Activated CD8-positive, alpha-beta T cell treated with anti-CD3 and anti-CD28 coated beads for 36 hours (primary cell): ENCODE measurements around the gene NT5C3B. TPM values are rescaled to one million over a fixed set of nuclear protein-coding genes. Genes with fewer than 3 reads are reported as not detected.

ENCODE experiments used
- ATAC-seq: fragments of 200-7000 bp; cut with Tn5 transposase; one replicate; pipeline ENCODE4 v1.10.0; 2021; ENCODE audit warnings: mild to moderate bottlenecking, moderate library complexity
- CTCF ChIA-PET: fragments of 350-600 bp; sonication (Branson Sonifier 250); formaldehyde crosslinking; loops from one replicate; lab custom pipeline; 2021; ENCODE audit warnings: antibody characterized with exemption; lab: Charles Lee
- POLR2A ChIA-PET: fragments of 350-600 bp; sonication (Branson Sonifier 250); formaldehyde crosslinking; loops from one replicate; lab custom pipeline; 2021; ENCODE audit warnings: antibody characterized with exemption; lab: Charles Lee
- DNase-seq: peaks from one replicate; pipeline ENCODE4 v3.0.0-alpha.2; 2020
- H3K27ac Mint-ChIP-seq: one replicate; pipeline ENCODE4 v1.8.0; 2021; ENCODE audit warnings: mild to moderate bottlenecking, mixed read lengths
- H3K27me3 Mint-ChIP-seq: one replicate; pipeline ENCODE4 v1.8.0; 2021; ENCODE audit warnings: mixed read lengths
- H3K36me3 Mint-ChIP-seq: one replicate; pipeline ENCODE4 v1.8.0; 2021; ENCODE audit warnings: low read depth, mixed read lengths
- H3K4me1 Mint-ChIP-seq: one replicate; pipeline ENCODE4 v1.8.0; 2021; ENCODE audit warnings: low read depth, mixed read lengths
- H3K4me3 Mint-ChIP-seq: one replicate; pipeline ENCODE4 v1.8.0; 2021; ENCODE audit warnings: mild to moderate bottlenecking, moderate library complexity, mixed read lengths
- H3K9me3 Mint-ChIP-seq: one replicate; pipeline ENCODE4 v1.8.0; 2021; ENCODE audit warnings: mixed read lengths
- CTCF ChIP-seq: fragments of 200-600 bp; IDR thresholded peaks from one replicate; pipeline ENCODE4 v1.8.0; 2022; ENCODE audit warnings: antibody characterized with exemption, mild to moderate bottlenecking
- intact Hi-C: fragments of 100-400 bp; cut with micrococcal nuclease; formaldehyde crosslinking; loops from one replicate; pipeline ENCODE4 v1.10.0; 2022
- total RNA-seq, 2 experiments: library from RNA; stranded (reverse); gene quantifications; one replicate each; pipeline ENCODE4 v1.2.3, GENCODE V29; 2021

The NT5C3B gene
- total RNA-seq, 2 experiments from 2014 or later, result 30.5 to 32.3 TPM

GRCh38 chr17:41775394-41776226 lies 60.4 kb downstream of the NT5C3B start:
- CTCF ChIA-PET, result interaction anchor here (0.9 to 1.1 kb wide), 2 partner anchors 11 to 26 kb away, joined by 3 read pairs; partner anchors contain the start of gene JUP
- no peak for ATAC-seq
- Mint-ChIP-seq H3K27me3 (no peaks in the 10 kb centered on the region), H3K9me3 (no peaks in the 10 kb centered on the region), H3K4me3 (no peak overlapping the region), H3K4me1 (no peaks in the 10 kb centered on the region), H3K27ac (no peak overlapping the region), H3K36me3 (no peaks in the 10 kb centered on the region)
- intact Hi-C loops, result no loop called here
- no peak for TF ChIP-seq CTCF
- POLR2A ChIA-PET, result no interaction called here
- no peak for DNase-seq

Other genes starting within 250 kb of the NT5C3B start
- not detected for gene KRT14, start 249.3 kb downstream of the NT5C3B start, total RNA-seq
- gene KRT16, start 223.5 kb downstream of the NT5C3B start, total RNA-seq, result not detected
- not detected for gene KRT17, start 211.7 kb downstream of the NT5C3B start, total RNA-seq
- gene EIF1, start 147.3 kb downstream of the NT5C3B start, total RNA-seq, result 100 to 1,000 TPM; 924 to 930 TPM
- gene GAST, start 123.9 kb downstream of the NT5C3B start, total RNA-seq, result not detected
- gene HAP1, start 101.6 kb downstream of the NT5C3B start, total RNA-seq, result under 1 TPM; 0.07 to 0.09 TPM
- 1 to 10 TPM; 1.5 to 1.8 TPM for gene JUP, start 49.5 kb downstream of the NT5C3B start, total RNA-seq
- 1 to 10 TPM; 2.6 to 3.2 TPM for gene P3H4, start 24.3 kb downstream of the NT5C3B start, total RNA-seq
- 1 to 10 TPM in 1 of 2 experiments, under 1 TPM in 1; 0.74 to 1.2 TPM for gene FKBP10, start 23.2 kb downstream of the NT5C3B start, total RNA-seq
- under 1 TPM in 1 of 2 experiments, not detected in 1; 0.36 TPM for gene KLHL10, start 1.6 kb upstream of the NT5C3B start, total RNA-seq
- 10 to 100 TPM; 19.2 to 19.6 TPM for gene KLHL11, start 29.2 kb upstream of the NT5C3B start, total RNA-seq
- 100 to 1,000 TPM; 185 to 186 TPM for gene ACLY, start 82.7 kb upstream of the NT5C3B start, total RNA-seq
- gene ODAD4, start 94.4 kb upstream of the NT5C3B start, total RNA-seq, result 1 to 10 TPM in 1 of 2 experiments, under 1 TPM in 1; 0.81 to 1.4 TPM
- 10 to 100 TPM; 50.1 to 54.5 TPM for gene CNP, start 130.6 kb upstream of the NT5C3B start, total RNA-seq
- 10 to 100 TPM; 86.7 to 90.3 TPM for gene DNAJC7, start 181.2 kb upstream of the NT5C3B start, total RNA-seq
- gene NKIRAS2, start 183.9 kb upstream of the NT5C3B start, total RNA-seq, result 10 to 100 TPM; 13.8 to 15.0 TPM
- under 1 TPM; 0.72 to 0.77 TPM for gene C17orf113, start 214.4 kb upstream of the NT5C3B start, total RNA-seq